ENCODE results near the gene EML4. TPM values are rescaled to one million over a fixed set of nuclear protein-coding genes. Genes with fewer than 3 reads are reported as not detected.

The EML4 gene
- total and polyA plus RNA-seq, 2 of the 13 experiments (the other 11 are each of a cell fraction or from before 2014, with no cell fraction given): 243 to 476 TPM

- Histone ChIP-seq H3K4me2 (ENCODE audit: low read depth, low read length) (peak overlapping the region; percentile 80), H3K36me3 (replicated peaks in 1 of 2; ENCODE audit: control insufficient read depth in 1 of 2, insufficient read depth in 2 of 2, low read length in 2 of 2) (no peaks in the 10 kb centered on the region), H4K20me1 (ENCODE audit: insufficient read depth, low read length) (no peaks in the 10 kb centered on the region), H3K79me2 (ENCODE audit: insufficient read depth, low read length) (peaks cover 60% of the 10 kb centered on the region), H3K27ac (ENCODE audit: extremely low read length, insufficient read depth, low read length) (peak overlapping the region; percentile 86), H3K4me1 (ENCODE audit: insufficient read depth, low read length) (peaks cover 100% of the 10 kb centered on the region), H3K9me3 (ENCODE audit: low read length) (no peaks in the 10 kb centered on the region), H3K4me3 (replicated peaks in 1 of 3; ENCODE audit: insufficient read depth in 1 of 3, low read depth in 2 of 3, low read length in 3 of 3) (peak overlapping the region in 1 of 3 experiments; percentile 35; a peak in 1 of 6 replicates), H3K27me3 (ENCODE audit: control insufficient read depth in 1 of 2, insufficient read depth in 2 of 2, low read length in 2 of 2) (no peaks in the 10 kb centered on the region), H3K9ac (ENCODE audit: insufficient read depth, low read depth, low read length) (peak overlapping the region; percentile 66), H2AFZ (ENCODE audit: low read length) (no peak overlapping the region)
- FAIRE-seq: peak; percentile 75
- WGBS (ENCODE audit: low lambda C conversion rate): 23% methylated on average over 4 of the region's 4 CpGs
- intact Hi-C loops (cut with micrococcal nuclease; ENCODE audit: unreplicated experiment) (loop anchor here (2.0 to 5.0 kb wide), 5 partner anchors 17 to 88 kb away; partner anchors contain the start of gene PKDCC), in situ Hi-C loops (cut with HindIII; ENCODE audit: extremely low pct_ligation_motif_present, low pct_unique_long_range_greater_than_20kb) (no loop called here)
- CTCF ChIA-PET (ENCODE audit: low intra/inter-chr PET ratio, low total read pairs): interaction anchor here (1.1 kb wide), 1 partner anchor 40 kb away, joined by 3 read pairs; no protein-coding TSS in a partner anchor
- BruUV-seq (replicated peaks): TSS peak; percentile 83
- POLR2A ChIA-PET: interaction anchor here (0.9 to 6.5 kb wide), 27 partner anchors 9 to 288 kb away, joined by 3 to 110 read pairs (median 7); partner anchors contain the start of gene EML4
- DNase-seq (ENCODE audit: low spot score): peak; percentile 96
- ATAC-seq: peak; percentile 51
- TF ChIP-seq EP300 (IDR thresholded peaks at IDR 0.05; ENCODE audit: low read depth in 2 of 2, low read length in 2 of 2) (peak; percentile 36 to 100; a peak in 3 of 4 replicates), EP300 (CRISPR knock-in tag; IDR thresholded peaks at IDR 0.05; ENCODE audit: borderline replicate concordance) (peak; percentile 99), ZIK1 (CRISPR knock-in tag; IDR thresholded peaks at IDR 0.05; ENCODE audit: borderline replicate concordance, low read depth) (no peak), IRX3 (CRISPR knock-in tag; IDR thresholded peaks at IDR 0.05; ENCODE audit: borderline replicate concordance, low read depth) (no peak), CTCF (CRISPR knock-in tag; IDR thresholded peaks at IDR 0.05) (peak; percentile 52), WIZ (CRISPR knock-in tag; IDR thresholded peaks at IDR 0.05) (no peak), SP140L (CRISPR knock-in tag; IDR thresholded peaks at IDR 0.05; ENCODE audit: borderline replicate concordance) (peak; percentile 94), RNF2 (conservative IDR thresholded peaks at IDR 0.05; ENCODE audit: low read depth) (no peak), ZSCAN25 (CRISPR knock-in tag; IDR thresholded peaks at IDR 0.05) (no peak; the same call in 1 of the 2 replicates), ZSCAN20 (CRISPR knock-in tag; IDR thresholded peaks at IDR 0.05; ENCODE audit: borderline replicate concordance) (no peak), GABPB1 (CRISPR knock-in tag; IDR thresholded peaks at IDR 0.05) (peak; percentile 37; the same call in 1 of the 2 replicates), CBX1 (IDR thresholded peaks at IDR 0.05; ENCODE audit: low read depth) (no peak), ZNF383 (CRISPR knock-in tag; IDR thresholded peaks at IDR 0.05; ENCODE audit: borderline replicate concordance) (no peak)
- TF ChIP-seq, protein P1, sequence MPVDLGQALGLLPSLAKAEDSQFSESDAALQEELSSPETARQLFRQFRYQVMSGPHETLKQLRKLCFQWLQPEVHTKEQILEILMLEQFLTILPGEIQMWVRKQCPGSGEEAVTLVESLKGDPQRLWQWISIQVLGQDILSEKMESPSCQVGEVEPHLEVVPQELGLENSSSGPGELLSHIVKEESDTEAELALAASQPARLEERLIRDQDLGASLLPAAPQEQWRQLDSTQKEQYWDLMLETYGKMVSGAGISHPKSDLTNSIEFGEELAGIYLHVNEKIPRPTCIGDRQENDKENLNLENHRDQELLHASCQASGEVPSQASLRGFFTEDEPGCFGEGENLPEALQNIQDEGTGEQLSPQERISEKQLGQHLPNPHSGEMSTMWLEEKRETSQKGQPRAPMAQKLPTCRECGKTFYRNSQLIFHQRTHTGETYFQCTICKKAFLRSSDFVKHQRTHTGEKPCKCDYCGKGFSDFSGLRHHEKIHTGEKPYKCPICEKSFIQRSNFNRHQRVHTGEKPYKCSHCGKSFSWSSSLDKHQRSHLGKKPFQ (CRISPR knock-in tag; IDR thresholded peaks at IDR 0.05; ENCODE audit: insufficient replicate concordance): peak; percentile 85
- TF ChIP-seq, protein P2, sequence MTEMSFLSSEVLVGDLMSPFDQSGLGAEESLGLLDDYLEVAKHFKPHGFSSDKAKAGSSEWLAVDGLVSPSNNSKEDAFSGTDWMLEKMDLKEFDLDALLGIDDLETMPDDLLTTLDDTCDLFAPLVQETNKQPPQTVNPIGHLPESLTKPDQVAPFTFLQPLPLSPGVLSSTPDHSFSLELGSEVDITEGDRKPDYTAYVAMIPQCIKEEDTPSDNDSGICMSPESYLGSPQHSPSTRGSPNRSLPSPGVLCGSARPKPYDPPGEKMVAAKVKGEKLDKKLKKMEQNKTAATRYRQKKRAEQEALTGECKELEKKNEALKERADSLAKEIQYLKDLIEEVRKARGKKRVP (CRISPR knock-in tag; IDR thresholded peaks at IDR 0.05): peak in 1 of 2 experiments; percentile 92; a peak in 2 of 4 replicates
- TF ChIP-seq, protein P3, sequence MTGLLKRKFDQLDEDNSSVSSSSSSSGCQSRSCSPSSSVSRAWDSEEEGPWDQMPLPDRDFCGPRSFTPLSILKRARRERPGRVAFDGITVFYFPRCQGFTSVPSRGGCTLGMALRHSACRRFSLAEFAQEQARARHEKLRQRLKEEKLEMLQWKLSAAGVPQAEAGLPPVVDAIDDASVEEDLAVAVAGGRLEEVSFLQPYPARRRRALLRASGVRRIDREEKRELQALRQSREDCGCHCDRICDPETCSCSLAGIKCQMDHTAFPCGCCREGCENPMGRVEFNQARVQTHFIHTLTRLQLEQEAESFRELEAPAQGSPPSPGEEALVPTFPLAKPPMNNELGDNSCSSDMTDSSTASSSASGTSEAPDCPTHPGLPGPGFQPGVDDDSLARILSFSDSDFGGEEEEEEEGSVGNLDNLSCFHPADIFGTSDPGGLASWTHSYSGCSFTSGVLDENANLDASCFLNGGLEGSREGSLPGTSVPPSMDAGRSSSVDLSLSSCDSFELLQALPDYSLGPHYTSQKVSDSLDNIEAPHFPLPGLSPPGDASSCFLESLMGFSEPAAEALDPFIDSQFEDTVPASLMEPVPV (CRISPR knock-in tag; IDR thresholded peaks at IDR 0.05): peak; percentile 56; the same call in 1 of the 2 replicates
These were observed 33.5 kb upstream of the EML4 start for GRCh38 chr2:42135381-42136312.

Data from HepG2 (cell line).